Fibroblast of skin of left biceps (primary cell): ENCODE measurements around the gene EFCAB8.

Experiments used
- DNase-seq, 2 experiments: peaks; one replicate each; pipeline ENCODE4 v3.0.0-alpha.2; 2013; ENCODE audit warnings: low read depth in 2 of 2

Gene EFCAB8

GRCh38 chr20:32986331-32986966 is 127.7 kb downstream of the EFCAB8 start:
- no peak for DNase-seq

GRCh38 chr20:32987044-32987825 is 128.5 kb downstream of the EFCAB8 start:
- no peak for DNase-seq

- DNase-seq = no peak
Observed at GRCh38 chr20:32988008-32988407, 129.3 kb downstream of the EFCAB8 start.

DNA sequence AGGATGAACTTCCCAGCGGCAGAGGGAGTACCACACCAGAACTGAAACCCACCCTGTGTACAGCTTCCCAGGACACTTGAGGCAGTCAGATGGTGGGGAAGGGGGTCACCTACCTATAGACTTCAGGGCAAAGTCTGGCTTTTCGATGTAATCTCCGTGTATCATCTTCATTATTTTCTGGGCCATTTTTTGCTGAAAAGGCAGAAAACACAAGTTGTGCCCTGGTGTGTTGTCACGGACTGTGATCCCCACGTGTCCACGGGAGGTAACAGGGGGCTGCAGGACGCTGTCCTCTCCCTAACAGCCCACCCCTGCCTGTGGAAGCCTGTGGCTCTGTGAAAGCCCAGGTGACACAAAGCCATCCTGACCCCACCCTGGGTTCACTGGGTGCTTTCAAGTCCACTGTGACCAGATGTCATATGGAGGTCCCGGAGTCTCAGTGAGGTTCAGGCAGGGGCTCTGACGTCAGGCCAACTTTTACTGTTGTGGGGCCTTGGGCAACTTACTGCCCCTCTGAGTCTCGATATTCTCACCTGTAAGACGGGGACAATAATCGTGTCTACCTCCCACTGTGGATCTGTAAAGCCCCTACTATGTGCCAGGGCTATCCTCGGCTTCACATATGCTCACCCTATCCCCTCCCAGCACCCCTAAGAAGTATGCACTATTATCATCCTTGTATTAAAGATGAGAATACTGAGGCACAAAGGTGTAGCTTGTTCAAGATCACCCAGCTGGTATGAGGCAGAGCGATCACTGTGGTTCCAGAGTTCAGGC is 131.0 kb downstream of the EFCAB8 start:
- DNase-seq = no peak

DNA sequence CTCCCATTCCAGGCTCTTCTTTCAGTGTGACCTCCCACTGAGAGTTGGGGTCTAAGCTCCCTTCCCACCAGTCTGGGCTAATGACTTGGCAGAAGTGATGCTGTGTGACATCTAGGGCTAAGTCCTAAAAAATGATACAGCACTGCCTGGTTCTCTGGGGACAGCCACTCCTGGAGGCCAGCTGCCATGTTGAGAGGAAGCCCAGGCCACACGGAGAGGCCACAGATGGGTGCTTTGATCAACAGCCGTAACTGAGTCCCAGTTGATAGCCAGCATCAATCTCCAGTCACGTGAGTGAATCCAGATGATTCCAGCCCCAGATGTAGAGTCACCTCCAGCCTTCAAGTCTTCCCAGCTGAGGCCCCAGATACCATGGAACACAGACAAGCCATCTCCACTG is 131.7 kb downstream of the EFCAB8 start:
- DNase-seq = no peak

GRCh38 chr20:32991383-32991782 is 132.7 kb downstream of the EFCAB8 start:
- DNase-seq = no peak

GRCh38 chr20:32991792-32992641 is 133.3 kb downstream of the EFCAB8 start:
- no peak for DNase-seq

DNA sequence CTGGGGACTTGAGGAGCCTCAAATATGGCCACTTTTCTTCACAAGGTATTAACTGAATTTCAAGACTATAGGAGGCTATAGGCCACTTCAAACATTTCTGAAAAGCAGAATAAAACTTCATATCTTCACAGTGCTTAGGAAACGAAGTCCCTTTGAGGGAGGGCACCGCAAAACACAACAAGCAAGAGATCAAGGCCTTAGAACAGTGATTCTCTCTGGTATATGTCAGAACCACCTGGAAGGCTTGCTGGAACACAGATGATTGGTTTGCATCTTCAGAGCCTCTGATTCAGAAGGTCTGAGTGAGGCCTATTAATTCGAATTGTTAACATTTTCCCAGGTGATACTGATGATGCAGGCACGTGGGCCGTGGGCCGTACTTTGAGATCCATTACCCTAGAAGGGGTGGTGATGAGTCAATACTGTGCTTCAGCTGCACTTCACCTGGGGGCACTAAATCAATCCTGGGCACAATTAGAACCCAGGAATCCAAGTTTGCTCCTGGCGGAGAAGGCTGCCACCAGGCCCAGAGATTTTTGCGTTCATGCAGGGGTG is 134.8 kb downstream of the EFCAB8 start:
- no peak for DNase-seq

- DNase-seq = no peak
Observed at GRCh38 chr20:32995802-32996201, 137.1 kb downstream of the EFCAB8 start.

GRCh38 chr20:32997431-32997830 is 138.7 kb downstream of the EFCAB8 start:
- DNase-seq = no peak

DNA sequence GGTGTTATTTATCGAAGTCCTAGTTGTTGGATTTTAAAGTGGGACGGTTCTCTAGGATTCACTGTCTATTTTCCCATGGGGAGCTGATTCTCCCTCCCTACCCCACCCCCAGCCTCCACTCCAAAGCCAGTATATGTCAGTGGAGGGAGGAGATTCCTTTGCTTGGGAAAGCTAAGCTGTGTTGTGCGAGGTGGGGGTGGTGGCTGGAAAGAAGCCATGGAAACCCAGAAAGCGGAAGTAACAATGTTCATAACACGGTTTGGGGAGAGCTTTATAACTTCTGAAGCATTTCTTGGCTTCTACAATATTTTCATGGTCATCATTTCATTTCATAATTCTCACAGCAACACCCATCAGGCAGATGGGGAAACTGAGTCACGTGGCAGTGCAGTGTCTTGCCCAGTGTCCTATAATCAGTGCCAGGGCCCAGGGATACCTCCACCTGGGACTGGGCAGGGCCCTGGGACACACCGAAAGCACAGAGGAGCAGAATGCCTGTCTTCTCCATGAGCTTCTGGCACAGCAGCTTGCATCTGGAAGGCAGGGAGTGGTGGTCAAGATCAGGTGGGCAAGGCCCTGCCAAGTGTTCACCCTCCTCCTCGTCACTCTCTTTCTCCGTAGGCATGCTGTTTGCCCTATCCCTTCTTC is 141.0 kb downstream of the EFCAB8 start:
- no peak for DNase-seq

DNA sequence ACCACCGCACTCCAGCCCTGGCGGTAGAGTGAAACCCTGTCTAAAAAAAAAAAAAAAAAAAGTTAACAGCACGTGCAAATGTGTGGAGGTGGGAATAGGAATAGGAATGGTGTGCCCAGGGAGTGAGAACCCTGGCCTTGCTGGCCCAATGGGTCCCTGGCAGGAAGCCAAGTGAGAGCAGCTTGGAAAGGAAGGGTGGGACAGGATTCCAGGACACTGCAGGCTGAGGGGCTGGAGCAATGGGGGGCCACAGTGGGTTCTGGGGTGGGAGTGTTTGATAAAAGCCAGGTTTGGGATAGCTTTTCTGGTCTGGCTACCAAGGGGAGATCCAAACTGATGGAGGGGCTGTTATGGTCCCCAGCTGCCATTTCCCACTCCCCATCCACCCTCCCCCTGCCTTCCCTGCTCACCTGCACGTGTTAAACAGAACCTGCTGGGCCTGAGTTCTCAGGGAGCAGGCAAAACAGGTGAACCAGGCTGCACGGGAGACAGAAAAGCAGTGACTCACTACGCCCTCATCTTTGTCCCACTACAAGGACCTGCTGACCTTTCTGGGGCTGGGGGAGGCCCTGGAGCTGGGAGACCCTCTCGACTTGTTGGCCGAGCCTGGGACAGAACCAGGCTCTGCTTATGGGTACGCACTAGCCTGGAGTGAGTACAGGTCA is 142.2 kb downstream of the EFCAB8 start:
- DNase-seq = no peak

- no peak for DNase-seq
Observed at GRCh38 chr20:33002087-33002808, 143.5 kb downstream of the EFCAB8 start.

DNA sequence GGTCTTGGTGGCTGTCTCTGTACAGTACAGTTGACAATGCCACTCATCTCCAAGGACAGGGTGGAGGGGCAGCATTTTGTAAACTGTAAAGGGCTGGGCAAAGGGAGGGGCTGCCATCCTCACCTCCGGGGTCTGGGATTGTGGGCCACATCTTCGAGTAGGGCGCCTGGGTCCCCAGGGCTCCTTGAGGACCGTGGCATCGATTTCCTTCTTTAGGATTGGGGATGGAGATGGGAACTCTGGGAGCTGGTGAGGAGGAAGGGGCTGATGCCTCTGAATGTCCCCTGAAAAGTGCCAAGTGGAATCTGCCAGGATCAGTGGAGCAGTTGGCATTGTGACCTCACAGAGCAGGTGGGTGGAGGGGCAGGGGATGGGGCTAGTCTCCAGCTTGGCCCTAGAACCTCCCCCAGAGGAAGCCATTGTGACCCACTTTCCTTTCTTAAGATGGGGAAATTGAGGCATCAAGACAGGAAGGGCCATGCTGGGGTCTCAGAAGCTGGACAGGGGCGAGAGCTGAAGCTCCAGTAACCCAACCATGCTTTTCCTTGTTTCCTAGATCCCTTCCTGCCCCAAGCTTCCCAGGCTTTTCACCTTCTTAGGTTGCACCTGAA is 145.5 kb downstream of the EFCAB8 start, which contains the start of gene SUN5:
SUN5 (minus strand) TSS at position 293 of the 611 bp plus-strand sequence; CDS start at position 200, 93 bp downstream.
- DNase-seq = no peak

GRCh38 chr20:33005132-33005566 is 146.4 kb downstream of the EFCAB8 start:
- DNase-seq = no peak

GRCh38 chr20:33005908-33006775 is 147.4 kb downstream of the EFCAB8 start:
- no peak for DNase-seq

DNA sequence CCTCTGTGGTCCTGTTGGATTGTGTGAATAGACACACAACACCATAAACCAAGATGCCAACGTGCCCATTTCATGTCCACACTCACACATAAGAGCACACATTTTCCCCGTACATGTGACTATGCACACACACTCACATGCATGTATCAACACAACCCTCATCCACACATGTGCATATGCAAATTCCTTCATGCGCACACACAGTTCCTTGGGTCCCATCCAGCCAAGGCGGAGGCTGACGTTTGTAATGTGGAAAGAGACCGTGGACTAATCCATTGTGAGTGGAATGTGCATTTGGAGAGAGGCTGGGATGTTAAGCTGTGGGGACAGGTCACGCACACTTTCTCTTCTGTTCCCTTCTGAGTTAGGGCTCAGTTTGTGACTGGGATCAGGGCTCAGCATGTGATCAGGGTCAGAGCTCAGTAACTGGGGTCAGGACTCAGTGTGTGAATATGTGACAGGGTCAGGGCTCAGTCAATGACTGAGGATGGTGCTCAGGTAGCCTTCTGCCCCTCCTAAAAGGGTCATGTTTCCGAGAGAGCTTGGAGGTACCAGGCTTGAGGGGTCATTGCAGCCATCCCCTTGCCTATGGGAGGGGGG is 148.2 kb downstream of the EFCAB8 start:
- DNase-seq = no peak
